ENCODE measurements around the gene IP6K1.

IP6K1 gene

GRCh38 chr3:49761661-49762060 is 24.7 kb downstream of the IP6K1 start:
- no peak for TF ChIP-seq TSHZ2 (CRISPR knock-in tag; IDR thresholded peaks at IDR 0.05)
- no peak for TF ChIP-seq ZNF565 (CRISPR knock-in tag; conservative IDR thresholded peaks at IDR 0.05; ENCODE audit: low read depth)
- no peak for TF ChIP-seq ZFP3 (CRISPR knock-in tag; IDR thresholded peaks at IDR 0.05)
- TF ChIP-seq CSDC2 (CRISPR knock-in tag; IDR thresholded peaks at IDR 0.05) = no peak
- no peak for ATAC-seq

GRCh38 chr3:49759226-49759625 is 27.1 kb downstream of the IP6K1 start:
- no peak for ATAC-seq
- TF ChIP-seq BACH2 (CRISPR knock-in tag; IDR thresholded peaks at IDR 0.05; ENCODE audit: borderline replicate concordance) = no peak
- TF ChIP-seq ISL1 (CRISPR knock-in tag; IDR thresholded peaks at IDR 0.05) = no peak
- no peak for TF ChIP-seq CSDC2 (CRISPR knock-in tag; IDR thresholded peaks at IDR 0.05)

- ATAC-seq = no peak
- no peak for TF ChIP-seq CSDC2 (CRISPR knock-in tag; IDR thresholded peaks at IDR 0.05)
- no peak for TF ChIP-seq CREB5 (CRISPR knock-in tag; IDR thresholded peaks at IDR 0.05; ENCODE audit: low read depth)
- TF ChIP-seq ZNF565 (CRISPR knock-in tag; conservative IDR thresholded peaks at IDR 0.05; ENCODE audit: low read depth) = no peak
- TF ChIP-seq GLIS3 (CRISPR knock-in tag; IDR thresholded peaks at IDR 0.05) = no peak
- TF ChIP-seq ZC3H10 (CRISPR knock-in tag; IDR thresholded peaks at IDR 0.05) = no peak
- TF ChIP-seq ARNTL (CRISPR knock-in tag; IDR thresholded peaks at IDR 0.05; ENCODE audit: borderline replicate concordance, low read depth) = no peak
- no peak for TF ChIP-seq PATZ1 (CRISPR knock-in tag; IDR thresholded peaks at IDR 0.05; ENCODE audit: borderline replicate concordance)
- no peak for TF ChIP-seq POU6F1 (CRISPR knock-in tag; IDR thresholded peaks at IDR 0.05; ENCODE audit: borderline replicate concordance, low read depth)
- no peak for TF ChIP-seq TCF4 (CRISPR knock-in tag; IDR thresholded peaks at IDR 0.05; ENCODE audit: borderline replicate concordance)
- no peak for TF ChIP-seq ZNF70 (CRISPR knock-in tag; IDR thresholded peaks at IDR 0.05)
- TF ChIP-seq ZNF8 (CRISPR knock-in tag; IDR thresholded peaks at IDR 0.05) = no peak
- no peak for TF ChIP-seq ISL1 (CRISPR knock-in tag; IDR thresholded peaks at IDR 0.05)
- TF ChIP-seq BACH2 (CRISPR knock-in tag; IDR thresholded peaks at IDR 0.05; ENCODE audit: borderline replicate concordance) = no peak
- no peak for TF ChIP-seq TOX (CRISPR knock-in tag; IDR thresholded peaks at IDR 0.05; ENCODE audit: borderline replicate concordance)
- TF ChIP-seq CSRNP3 (CRISPR knock-in tag; IDR thresholded peaks at IDR 0.05) = no peak
- TF ChIP-seq ZFP3 (CRISPR knock-in tag; IDR thresholded peaks at IDR 0.05) = no peak
- no peak for TF ChIP-seq ZFP30 (CRISPR knock-in tag; IDR thresholded peaks at IDR 0.05)
- TF ChIP-seq PPARA (CRISPR knock-in tag; IDR thresholded peaks at IDR 0.05; ENCODE audit: borderline replicate concordance) = no peak
- TF ChIP-seq OSR1 (CRISPR knock-in tag; IDR thresholded peaks at IDR 0.05) = no peak
Measured at GRCh38 chr3:49757197-49757596, 29.1 kb downstream of the IP6K1 start.

- TF ChIP-seq TOX (CRISPR knock-in tag; IDR thresholded peaks at IDR 0.05; ENCODE audit: borderline replicate concordance) = no peak
- TF ChIP-seq PATZ1 (CRISPR knock-in tag; IDR thresholded peaks at IDR 0.05; ENCODE audit: borderline replicate concordance) = no peak
- no peak for TF ChIP-seq CREB5 (CRISPR knock-in tag; IDR thresholded peaks at IDR 0.05; ENCODE audit: low read depth)
- TF ChIP-seq POU6F1 (CRISPR knock-in tag; IDR thresholded peaks at IDR 0.05; ENCODE audit: borderline replicate concordance, low read depth) = no peak
- no peak for TF ChIP-seq CSDC2 (CRISPR knock-in tag; IDR thresholded peaks at IDR 0.05)
- no peak for TF ChIP-seq ZFP3 (CRISPR knock-in tag; IDR thresholded peaks at IDR 0.05)
- no peak for TF ChIP-seq SNAI2 (CRISPR knock-in tag; IDR thresholded peaks at IDR 0.05)
- no peak for ATAC-seq
Measured at GRCh38 chr3:49756036-49756435, 30.3 kb downstream of the IP6K1 start.

Data from SK-N-SH treated with all-trans-retinoic acid at 6 μM for 48 hours (cell line).